ENCODE data around the gene PRKCZ. TPM values are rescaled to one million over a fixed set of nuclear protein-coding genes. Genes with fewer than 3 reads are reported as not detected.

The PRKCZ gene
- total RNA-seq, 1 experiment from 2014 or later: 14.3 TPM

DNA sequence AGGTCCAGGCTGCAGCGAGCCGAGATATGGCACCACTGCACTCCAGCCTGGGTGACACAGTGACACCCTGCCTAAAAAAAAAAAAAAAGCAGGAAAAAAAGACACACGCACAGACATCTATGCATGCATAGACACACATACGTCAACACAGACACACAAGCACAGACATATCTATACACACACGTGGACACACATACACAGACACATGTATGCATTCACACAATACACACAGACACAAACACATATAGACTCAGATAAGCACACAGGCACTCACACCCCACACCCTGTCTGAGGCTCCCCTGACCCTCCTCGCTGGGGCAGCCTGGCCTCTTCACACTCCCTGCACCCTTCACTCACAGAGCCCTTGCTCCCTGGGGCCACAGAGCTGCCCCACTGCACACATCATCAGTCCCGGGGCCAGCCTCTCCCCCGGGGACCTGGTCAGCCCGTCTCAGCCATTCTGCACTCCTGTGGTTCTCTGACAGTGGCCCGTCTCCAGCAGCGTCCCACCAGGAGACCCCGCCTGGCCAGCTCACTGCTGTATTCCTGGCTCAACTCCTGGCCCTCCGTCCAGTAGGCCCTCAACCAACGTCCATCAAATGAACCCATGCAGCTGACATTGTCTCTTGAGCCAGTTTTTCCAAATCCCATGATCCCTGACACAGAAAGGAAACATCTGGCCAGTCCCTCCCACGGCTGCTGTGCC, 4.6 kb upstream of the PRKCZ start:
- no peak for DNase-seq (ENCODE audit: low read depth)

- peak; percentile 79 for DNase-seq (ENCODE audit: low read depth)
These were observed 3.9 kb upstream of the PRKCZ start for GRCh38 chr1:2046174-2046917.

DNA sequence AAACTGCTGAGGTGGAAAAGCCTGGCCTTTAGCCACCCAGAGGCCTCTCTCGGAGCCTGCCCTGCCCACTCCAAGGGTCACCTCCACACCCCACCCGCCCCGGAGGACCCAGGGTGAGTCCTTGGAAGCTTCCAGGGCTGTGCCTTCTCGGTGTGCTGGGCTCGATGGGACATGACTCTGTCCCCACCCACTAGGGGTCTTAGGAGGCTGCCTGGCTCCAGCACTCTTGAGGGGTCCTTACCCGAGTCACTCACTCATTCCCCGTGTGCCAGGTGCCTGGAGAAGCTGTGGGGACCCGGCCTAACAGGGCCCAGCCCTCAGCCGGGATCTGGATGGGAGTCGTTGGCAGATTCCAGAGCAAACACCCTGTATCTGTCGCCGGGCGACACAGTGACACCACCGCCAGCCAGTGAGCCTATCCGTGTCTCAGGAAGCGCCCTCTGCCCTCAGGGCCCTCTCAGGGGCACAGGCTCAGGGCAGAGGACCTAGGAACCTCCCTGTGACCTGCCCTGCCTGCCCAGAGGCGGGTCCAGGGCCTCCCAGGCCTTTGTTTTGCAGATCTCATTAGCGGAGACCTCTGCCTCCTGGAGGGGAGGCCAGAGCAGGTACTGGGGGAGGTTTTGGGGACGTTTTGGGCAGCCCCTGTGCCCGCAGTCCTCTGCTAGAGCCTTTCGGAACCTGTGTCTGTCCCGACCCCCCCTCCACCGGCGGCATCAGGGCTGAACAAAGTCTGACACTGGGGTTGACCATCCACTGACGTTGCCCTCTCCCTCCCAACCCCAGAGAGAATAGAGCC, 3.1 kb upstream of the PRKCZ start:
- DNase-seq (ENCODE audit: low read depth): no peak

GRCh38 chr1:2047749-2048729, 2.2 kb upstream of the PRKCZ start:
- DNase-seq (ENCODE audit: low read depth): no peak

DNA sequence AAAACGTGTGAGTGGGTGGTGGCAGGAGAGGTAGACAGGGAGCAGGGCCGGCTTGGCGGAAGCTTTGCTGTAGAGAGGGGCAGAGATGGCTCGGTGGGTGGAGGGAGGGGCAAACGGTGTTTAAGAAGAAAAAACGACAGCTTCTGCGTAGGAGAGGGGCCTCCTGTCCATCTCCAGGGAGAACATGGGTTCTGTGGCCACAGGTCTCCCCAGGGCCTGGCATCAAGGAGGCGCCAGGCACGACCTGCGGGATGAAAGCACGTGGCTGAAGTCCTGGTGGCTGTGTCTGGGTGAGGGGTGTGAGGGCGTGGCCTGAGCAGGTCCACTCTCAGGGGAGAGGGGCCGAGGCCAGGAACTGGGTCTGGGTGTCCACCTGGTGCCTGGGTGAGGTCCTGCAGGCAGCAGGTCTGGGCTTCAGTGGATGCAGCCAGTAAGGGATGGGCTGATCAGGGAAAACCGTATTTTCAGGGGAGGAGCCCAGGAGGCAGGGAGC, 940 bp upstream of the PRKCZ start:
- peak; percentile 50 for DNase-seq (ENCODE audit: low read depth)

GRCh38 chr1:2050461-2050792, 216 bp downstream of the PRKCZ start:
- DNase-seq (ENCODE audit: low read depth): peak; percentile 72

DNA sequence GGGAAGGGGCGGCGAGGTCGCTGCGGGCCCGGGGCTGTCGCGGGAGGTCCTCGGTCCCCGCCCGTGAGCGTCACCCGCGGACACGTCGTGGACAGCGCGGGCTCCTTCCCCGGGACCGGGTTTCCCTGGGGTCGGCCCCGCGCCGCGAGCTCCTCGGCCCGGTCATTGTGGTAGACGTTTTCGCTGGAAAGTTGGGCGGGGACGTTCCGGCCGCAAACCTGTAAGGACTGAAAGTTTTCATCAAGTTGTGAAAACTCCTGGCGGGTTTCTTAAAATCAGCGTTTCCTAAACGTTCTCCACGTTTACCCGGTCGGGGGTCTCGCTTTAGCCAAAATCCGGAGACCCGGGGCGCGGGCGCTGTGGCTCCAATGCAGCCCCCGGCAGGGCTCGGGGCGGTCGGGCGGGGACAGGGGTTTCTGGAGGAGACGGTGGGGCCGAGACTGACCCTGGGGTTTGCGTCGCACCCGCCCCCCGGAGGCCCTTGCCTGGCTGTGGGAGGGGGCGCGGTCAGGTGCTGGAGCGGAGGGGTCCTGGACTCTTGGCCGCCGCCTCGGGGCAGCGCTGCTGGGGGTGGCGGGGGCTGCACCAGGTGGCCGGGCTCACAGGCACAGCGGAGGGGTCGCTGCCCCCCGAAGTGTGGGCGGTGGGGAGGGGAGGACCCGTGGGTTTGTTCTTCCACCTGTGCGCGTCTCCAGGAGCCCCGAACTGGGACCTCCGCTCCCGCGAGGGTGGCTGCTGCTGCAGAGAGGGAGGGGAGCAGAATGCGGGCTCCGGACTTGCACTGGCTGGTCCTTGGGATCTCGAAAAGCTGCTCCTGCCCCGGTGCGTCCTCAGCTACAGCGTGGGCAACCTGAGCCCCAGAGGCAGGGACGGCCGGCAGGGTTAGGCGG, 827 bp downstream of the PRKCZ start:
- peak; percentile 34 for DNase-seq (ENCODE audit: low read depth)

DNA sequence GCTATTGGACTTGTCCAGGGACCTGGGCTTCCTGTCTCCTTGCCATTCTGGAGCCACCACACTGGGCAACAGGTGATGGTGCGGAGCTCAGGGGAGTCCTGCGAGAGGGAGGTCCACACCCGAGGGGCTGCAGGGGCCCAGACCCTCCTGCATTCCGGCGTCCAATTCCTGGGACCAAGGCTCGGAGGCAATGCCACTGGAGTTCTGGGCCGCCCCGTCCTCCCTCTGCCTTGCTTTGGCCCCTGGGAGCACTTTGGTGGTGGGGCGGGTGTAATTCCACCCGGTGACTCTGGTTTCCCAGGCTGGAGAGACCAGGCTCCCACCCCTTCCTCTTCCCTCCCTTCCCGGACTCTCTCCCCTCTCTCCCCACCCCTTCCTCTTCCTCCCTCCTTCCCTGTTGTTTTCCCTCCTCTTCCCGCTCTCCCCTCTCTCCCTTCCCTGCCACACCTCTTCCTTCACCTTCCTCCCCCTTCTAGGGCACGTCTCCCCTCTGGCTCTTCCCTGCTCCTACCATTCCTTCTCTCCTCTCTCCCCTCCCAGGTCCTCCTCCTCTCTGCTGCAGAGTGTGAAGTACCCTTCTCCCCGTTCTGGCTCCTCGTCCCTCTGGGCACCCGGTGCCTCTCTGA, 2.0 kb downstream of the PRKCZ start:
- peak; percentile 43 for DNase-seq (ENCODE audit: low read depth)

- DNase-seq (ENCODE audit: low read depth): no peak
These were observed 2.5 kb downstream of the PRKCZ start for GRCh38 chr1:2052756-2053155.

GRCh38 chr1:2053217-2053616, 3.0 kb downstream of the PRKCZ start:
- peak; percentile 69 for DNase-seq (ENCODE audit: low read depth)

GRCh38 chr1:2053784-2054376, 3.7 kb downstream of the PRKCZ start:
- DNase-seq (ENCODE audit: low read depth): no peak

DNA sequence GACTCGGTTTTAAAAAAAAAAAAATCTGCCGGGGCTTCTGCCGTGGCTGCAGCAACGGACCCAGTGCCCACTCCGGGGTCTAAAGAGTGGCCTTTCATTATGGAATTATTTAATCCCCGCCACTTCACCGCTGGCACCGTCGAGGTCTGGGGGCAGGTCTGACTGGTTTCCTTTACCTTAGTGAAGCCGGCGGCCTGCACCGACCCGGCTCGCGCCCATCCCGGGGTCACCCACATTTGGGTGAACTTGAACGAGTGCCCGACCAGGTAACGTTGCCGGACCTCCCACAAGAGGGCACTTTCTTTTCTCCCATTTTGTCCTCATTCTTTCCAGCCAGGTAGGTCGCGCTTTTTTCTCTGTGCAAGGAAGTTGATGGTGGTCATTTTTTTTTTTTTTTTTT, 4.3 kb downstream of the PRKCZ start:
- no peak for DNase-seq (ENCODE audit: low read depth)

- no peak for DNase-seq (ENCODE audit: low read depth)
These were observed 5.8 kb downstream of the PRKCZ start for GRCh38 chr1:2055911-2056575.

- DNase-seq (ENCODE audit: low read depth): no peak
These were observed 6.9 kb downstream of the PRKCZ start for GRCh38 chr1:2056955-2057590.

- no peak for DNase-seq (ENCODE audit: low read depth)
These were observed 9.2 kb downstream of the PRKCZ start for GRCh38 chr1:2059290-2059953.

DNA sequence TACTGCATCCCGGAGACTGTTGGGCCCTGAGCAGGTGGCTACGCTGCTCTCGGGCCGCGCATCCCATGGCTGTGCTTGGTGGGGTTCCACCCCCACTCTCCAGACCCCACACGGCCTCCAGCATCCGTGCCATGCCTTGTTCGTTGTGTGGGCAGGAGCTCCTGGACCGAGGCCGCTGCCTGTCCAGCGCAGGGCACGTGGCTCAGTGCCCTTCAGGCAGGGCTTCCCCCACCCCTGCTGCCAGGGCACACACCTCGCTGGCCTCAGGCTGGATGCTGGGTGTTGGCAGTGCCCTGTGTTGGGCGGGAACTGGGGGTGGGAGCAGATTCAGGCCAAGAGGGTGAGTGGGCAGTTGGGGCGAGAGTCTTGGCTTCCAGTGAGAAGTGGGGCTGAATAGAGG, 9.9 kb downstream of the PRKCZ start:
- DNase-seq (ENCODE audit: low read depth): no peak

DNA sequence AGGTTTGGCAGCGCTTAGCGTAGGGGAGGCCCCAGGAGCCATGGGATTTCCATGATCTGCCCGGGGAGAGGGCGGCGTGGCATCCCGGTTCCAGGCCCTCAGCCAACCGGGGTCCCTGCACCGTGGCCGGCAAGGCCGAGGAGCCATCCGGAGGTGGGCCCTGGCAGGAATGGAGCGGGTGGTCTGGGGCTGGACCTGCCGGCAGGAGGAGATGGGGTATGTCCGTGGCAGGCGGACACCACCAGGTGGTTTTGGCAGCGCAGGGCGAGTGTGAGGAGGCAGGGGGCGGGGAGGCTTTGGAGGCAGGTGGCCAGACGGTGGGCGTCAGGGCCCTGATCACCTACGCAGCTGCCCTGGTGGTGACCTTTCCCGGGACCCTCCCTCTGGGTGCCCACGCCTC, 10.3 kb downstream of the PRKCZ start:
- no peak for DNase-seq (ENCODE audit: low read depth)

Measured in Daoy (cell line).